SK-N-SH (cell line): Measurements from ENCODE around the gene MOB2.

ENCODE experiments used
- CTCF ChIP-seq: fragments of 200-600 bp; sonication (generic); IDR thresholded peaks from 2 replicates; pipeline ENCODE4 v1.6.1; 2017; ENCODE audit warnings: antibody characterized with exemption, mild to moderate bottlenecking, moderate library complexity
- MXI1 ChIP-seq: IDR thresholded peaks from 2 replicates; pipeline ENCODE4 v1.6.1; 2012; ENCODE audit warnings: mild to moderate bottlenecking, low read depth, low read length, improper control_type of control experiment
- NFIC ChIP-seq: IDR thresholded peaks from 2 replicates; pipeline ENCODE4 v1.4.0; 2012; ENCODE audit warnings: borderline replicate concordance
- RFX5 ChIP-seq: IDR thresholded peaks from 2 replicates; pipeline ENCODE4 v1.6.1; 2012; ENCODE audit warnings: mild to moderate bottlenecking, improper control_type of control experiment, low read length
- TAF1 ChIP-seq: IDR thresholded peaks from 2 replicates; pipeline ENCODE4 v1.6.1; 2012; ENCODE audit warnings: low read depth, mild to moderate bottlenecking, low read length, moderate library complexity, borderline replicate concordance
- TF ChIP-seq, protein P1 (sequence below): IDR thresholded peaks from 2 replicates; pipeline ENCODE4 v1.6.1; 2012; ENCODE audit warnings: mild to moderate bottlenecking, low read depth, low read length, moderate library complexity
- TF ChIP-seq, protein P2 (sequence below): IDR thresholded peaks from 2 replicates; pipeline ENCODE4 v1.4.0; 2012; ENCODE audit warnings: low read depth

DNA sequence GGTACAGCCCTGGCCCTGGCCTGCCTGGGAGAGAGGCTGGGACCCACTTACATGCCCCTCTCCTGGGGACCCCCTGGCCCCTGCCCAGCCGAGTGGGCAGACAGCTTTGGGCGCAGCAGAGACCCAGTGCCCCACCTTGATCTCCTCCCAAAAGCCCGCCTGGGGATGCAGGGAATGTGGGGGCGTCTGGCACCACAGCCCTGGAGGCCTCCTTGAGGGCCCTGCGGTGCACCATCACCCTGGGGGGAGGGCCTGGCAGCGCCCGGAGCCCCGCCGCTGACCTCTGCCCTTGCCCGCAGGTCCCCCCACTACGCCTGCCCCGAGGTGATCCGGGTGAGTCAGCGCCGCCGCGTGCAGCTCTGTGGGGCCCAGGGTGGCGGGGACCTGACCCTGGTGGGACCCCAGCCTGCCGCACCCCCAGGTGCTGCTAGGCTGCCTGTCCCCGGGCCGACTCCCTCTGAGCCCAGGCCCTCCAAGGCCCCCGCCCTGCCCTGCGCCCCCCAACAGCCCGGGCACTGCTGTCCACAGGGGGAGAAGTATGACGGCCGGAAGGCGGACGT lies 43.7 kb downstream of the MOB2 start:
- TF ChIP-seq NFIC (no peak), CTCF (no peak), TAF1 (no peak), MXI1 (no peak), RFX5 (no peak)
- TF ChIP-seq, protein P1, sequence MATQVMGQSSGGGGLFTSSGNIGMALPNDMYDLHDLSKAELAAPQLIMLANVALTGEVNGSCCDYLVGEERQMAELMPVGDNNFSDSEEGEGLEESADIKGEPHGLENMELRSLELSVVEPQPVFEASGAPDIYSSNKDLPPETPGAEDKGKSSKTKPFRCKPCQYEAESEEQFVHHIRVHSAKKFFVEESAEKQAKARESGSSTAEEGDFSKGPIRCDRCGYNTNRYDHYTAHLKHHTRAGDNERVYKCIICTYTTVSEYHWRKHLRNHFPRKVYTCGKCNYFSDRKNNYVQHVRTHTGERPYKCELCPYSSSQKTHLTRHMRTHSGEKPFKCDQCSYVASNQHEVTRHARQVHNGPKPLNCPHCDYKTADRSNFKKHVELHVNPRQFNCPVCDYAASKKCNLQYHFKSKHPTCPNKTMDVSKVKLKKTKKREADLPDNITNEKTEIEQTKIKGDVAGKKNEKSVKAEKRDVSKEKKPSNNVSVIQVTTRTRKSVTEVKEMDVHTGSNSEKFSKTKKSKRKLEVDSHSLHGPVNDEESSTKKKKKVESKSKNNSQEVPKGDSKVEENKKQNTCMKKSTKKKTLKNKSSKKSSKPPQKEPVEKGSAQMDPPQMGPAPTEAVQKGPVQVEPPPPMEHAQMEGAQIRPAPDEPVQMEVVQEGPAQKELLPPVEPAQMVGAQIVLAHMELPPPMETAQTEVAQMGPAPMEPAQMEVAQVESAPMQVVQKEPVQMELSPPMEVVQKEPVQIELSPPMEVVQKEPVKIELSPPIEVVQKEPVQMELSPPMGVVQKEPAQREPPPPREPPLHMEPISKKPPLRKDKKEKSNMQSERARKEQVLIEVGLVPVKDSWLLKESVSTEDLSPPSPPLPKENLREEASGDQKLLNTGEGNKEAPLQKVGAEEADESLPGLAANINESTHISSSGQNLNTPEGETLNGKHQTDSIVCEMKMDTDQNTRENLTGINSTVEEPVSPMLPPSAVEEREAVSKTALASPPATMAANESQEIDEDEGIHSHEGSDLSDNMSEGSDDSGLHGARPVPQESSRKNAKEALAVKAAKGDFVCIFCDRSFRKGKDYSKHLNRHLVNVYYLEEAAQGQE: no peak
- TF ChIP-seq, protein P2, sequence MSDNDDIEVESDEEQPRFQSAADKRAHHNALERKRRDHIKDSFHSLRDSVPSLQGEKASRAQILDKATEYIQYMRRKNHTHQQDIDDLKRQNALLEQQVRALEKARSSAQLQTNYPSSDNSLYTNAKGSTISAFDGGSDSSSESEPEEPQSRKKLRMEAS: no peak
